Measurements from ENCODE around the gene GOLGA3.

GRCh38 chr12:132774159-132774558, 54.5 kb downstream of the GOLGA3 start:
- TF ChIP-seq CTCF (IDR thresholded peaks at IDR 0.05) (no peak), POLR2A (IDR thresholded peaks at IDR 0.05) (no peak)
